ENCODE data around the gene ANKS1A.

- TF ChIP-seq GABPB1 (CRISPR knock-in tag; IDR thresholded peaks at IDR 0.05) = no peak
- TF ChIP-seq CTCF (IDR thresholded peaks at IDR 0.05) = no peak
- TF ChIP-seq ARID4B (CRISPR knock-in tag; IDR thresholded peaks at IDR 0.05; ENCODE audit: borderline replicate concordance) = no peak
- no peak for TF ChIP-seq TP53 (CRISPR knock-in tag; IDR thresholded peaks at IDR 0.05)
- no peak for TF ChIP-seq IRF1 (CRISPR knock-in tag; IDR thresholded peaks at IDR 0.05)
- TF ChIP-seq MAX (CRISPR knock-in tag; IDR thresholded peaks at IDR 0.05) = no peak
- TF ChIP-seq SMAD3 (CRISPR knock-in tag; IDR thresholded peaks at IDR 0.05; ENCODE audit: borderline replicate concordance) = no peak
- no peak for TF ChIP-seq NR2C2 (CRISPR knock-in tag; IDR thresholded peaks at IDR 0.05)
- no peak for TF ChIP-seq ZNF232 (CRISPR knock-in tag; IDR thresholded peaks at IDR 0.05)
- no peak for TF ChIP-seq TEAD4 (CRISPR knock-in tag; IDR thresholded peaks at IDR 0.05)
- no peak for TF ChIP-seq ATF3 (CRISPR knock-in tag; conservative IDR thresholded peaks at IDR 0.05)
- TF ChIP-seq ZMAT4 (CRISPR knock-in tag; IDR thresholded peaks at IDR 0.05) = no peak
- TF ChIP-seq USF2 (CRISPR knock-in tag; IDR thresholded peaks at IDR 0.05) = no peak
Observed at GRCh38 chr6:34981366-34981765, 92.3 kb downstream of the ANKS1A start.

All from WTC11 (cell line).